Urinary bladder (tissue), 4 donors: Measurements from ENCODE around the gene NABP1. TPM values are rescaled to one million over a fixed set of nuclear protein-coding genes. Genes with fewer than 3 reads are reported as not detected.
"Not testable (repeated sequence)": the region's sequence is repeated elsewhere in the genome, so short reads cannot be mapped to it uniquely, and the experiment has no call there.

Experiments
- DNase-seq: peaks from one replicate; pipeline ENCODE4 v3.0.0-alpha.2; 2015; ENCODE audit errors: extremely low spot score
- H3K27ac ChIP-seq: one replicate; pipeline ENCODE4 v1.5.1; 2013; ENCODE audit warnings: low read depth, mild to moderate bottlenecking, moderate library complexity
- H3K36me3 ChIP-seq: one replicate; pipeline ENCODE4 v1.6.1; 2013; ENCODE audit warnings: mild to moderate bottlenecking, moderate library complexity; ENCODE audit not compliant: insufficient read depth
- H3K4me1 ChIP-seq: one replicate; pipeline ENCODE4 v1.6.1; 2013; ENCODE audit warnings: mild to moderate bottlenecking, moderate library complexity; ENCODE audit not compliant: insufficient read depth
- H3K4me3 ChIP-seq: one replicate; pipeline ENCODE4 v1.5.1; 2013; ENCODE audit warnings: low read depth, low read length
- WGBS: extraction: QIAGEN DNeasy Blood & Tissue Kit; methylation state at CpG from one replicate; pipeline ENCODE4 v1.1.7; 2013; 5-methylcytosine and 5-hydroxymethylcytosine counted together
- polyA plus RNA-seq: library from polyadenylated mRNA; stranded (reverse); fragments of 200-250 nt; gene quantifications from one replicate; pipeline ENCODE4 v1.2.3, GENCODE V29; 2013
- total RNA-seq: library from RNA; depleted of rRNA; stranded (reverse); fragments of >200 nt; gene quantifications from one replicate; pipeline ENCODE4 v1.2.3, GENCODE V29; 2014
- donor health status: healthy with polysubstance abuse.
- donor health status: healthy.

The NABP1 gene
- total and polyA plus RNA-seq, 2 donors, result 10.8 to 30.2 TPM

GRCh38 chr2:191641609-191642008 lies 36.3 kb upstream of the NABP1 start:
- Histone ChIP-seq H3K4me3 (no peak overlapping the region), H3K36me3 (no peaks in the 10 kb centered on the region), H3K27ac (no peak overlapping the region), H3K4me1 (no peaks in the 10 kb centered on the region)
- DNase-seq, result no peak
- WGBS, result 89% methylated on average over 1 of the region's 1 CpG

GRCh38 chr2:191642541-191642940 lies 35.4 kb upstream of the NABP1 start:
- WGBS, result 74% methylated on average over 2 of the region's 2 CpGs
- DNase-seq, result no peak
- H3K36me3 ChIP-seq, result no peaks in the 10 kb centered on the region

GRCh38 chr2:191643429-191643828 lies 34.5 kb upstream of the NABP1 start:
- WGBS, result 67% methylated on average over 5 of the region's 5 CpGs
- H3K27ac ChIP-seq, result no peak overlapping the region
- H3K4me3 ChIP-seq, result no peak overlapping the region
- no peak for DNase-seq
- no peaks in the 10 kb centered on the region for H3K4me1 ChIP-seq
- no peaks in the 10 kb centered on the region for H3K36me3 ChIP-seq

More at GRCh38 chr2:191642541-191642940, 35.4 kb upstream of the NABP1 start:
- no peak overlapping the region for H3K27ac ChIP-seq
- no peak overlapping the region for H3K4me3 ChIP-seq
- no peaks in the 10 kb centered on the region for H3K4me1 ChIP-seq

- H3K27ac ChIP-seq, H3K36me3 ChIP-seq, H3K4me3 ChIP-seq, H3K4me1 ChIP-seq, DNase-seq: not testable (repeated sequence)
- WGBS, result 74% methylated on average over 4 of the region's 4 CpGs
Observed at GRCh38 chr2:191644613-191645012, 33.3 kb upstream of the NABP1 start.

GRCh38 chr2:191645032-191645431 lies 32.9 kb upstream of the NABP1 start:
- 92% methylated on average over 1 of the region's 1 CpG for WGBS
- H3K4me1 ChIP-seq, result no peaks in the 10 kb centered on the region
- no peak overlapping the region for H3K4me3 ChIP-seq
- no peaks in the 10 kb centered on the region for H3K36me3 ChIP-seq
- DNase-seq, result no peak
- H3K27ac ChIP-seq, result no peak overlapping the region

- no peak for DNase-seq
- Histone ChIP-seq H3K4me1 (no peaks in the 10 kb centered on the region), H3K36me3 (no peaks in the 10 kb centered on the region), H3K27ac (no peak overlapping the region), H3K4me3 (no peak overlapping the region)
- 45% methylated on average over 2 of the region's 2 CpGs for WGBS
Observed at GRCh38 chr2:191645434-191646162, 32.3 kb upstream of the NABP1 start.

- no peak overlapping the region for H3K4me3 ChIP-seq
- no peaks in the 10 kb centered on the region for H3K4me1 ChIP-seq
- H3K27ac ChIP-seq, result no peak overlapping the region
- no peaks in the 10 kb centered on the region for H3K36me3 ChIP-seq
- 81% methylated on average over 6 of the region's 6 CpGs for WGBS
- DNase-seq, result no peak
Observed at GRCh38 chr2:191646163-191646902, 31.6 kb upstream of the NABP1 start.

- H3K4me3 ChIP-seq, result no peak overlapping the region
- H3K27ac ChIP-seq, result no peak overlapping the region
- H3K36me3 ChIP-seq, result no peaks in the 10 kb centered on the region
- no peak for DNase-seq
- H3K4me1 ChIP-seq, result no peaks in the 10 kb centered on the region
- 79% methylated on average over 2 of the region's 2 CpGs for WGBS
Observed at GRCh38 chr2:191649519-191649918, 28.4 kb upstream of the NABP1 start.

- H3K4me3 ChIP-seq, result no peak overlapping the region
- no peaks in the 10 kb centered on the region for H3K4me1 ChIP-seq
- DNase-seq, result no peak
- no peak overlapping the region for H3K27ac ChIP-seq
- no peaks in the 10 kb centered on the region for H3K36me3 ChIP-seq
- 73% methylated on average over 3 of the region's 3 CpGs for WGBS
Observed at GRCh38 chr2:191650896-191651773, 26.8 kb upstream of the NABP1 start.

- 93% methylated on average over 5 of the region's 5 CpGs for whole genome bisulfite sequencing
- no peak for DNase-seq
Observed at GRCh38 chr2:191653667-191654391, 24.1 kb upstream of the NABP1 start.

GRCh38 chr2:191656391-191656790 lies 21.5 kb upstream of the NABP1 start:
- no peak overlapping the region for H3K4me3 ChIP-seq
- H3K27ac ChIP-seq, result no peak overlapping the region
- H3K4me1 ChIP-seq, result no peaks in the 10 kb centered on the region
- no peak for DNase-seq
- H3K36me3 ChIP-seq, result no peaks in the 10 kb centered on the region

More at GRCh38 chr2:191653667-191654391, 24.1 kb upstream of the NABP1 start:
- Histone ChIP-seq H3K4me3 (no peak overlapping the region), H3K36me3 (no peaks in the 10 kb centered on the region), H3K4me1 (no peaks in the 10 kb centered on the region), H3K27ac (no peak overlapping the region)

GRCh38 chr2:191656792-191657191 lies 21.1 kb upstream of the NABP1 start:
- Histone ChIP-seq H3K27ac (no peak overlapping the region), H3K4me3 (no peak overlapping the region), H3K36me3 (no peaks in the 10 kb centered on the region), H3K4me1 (no peaks in the 10 kb centered on the region)
- no peak for DNase-seq

- no peak overlapping the region for H3K27ac ChIP-seq
- H3K4me3 ChIP-seq, result no peak overlapping the region
- H3K4me1 ChIP-seq, result no peaks in the 10 kb centered on the region
- H3K36me3 ChIP-seq, result no peaks in the 10 kb centered on the region
- no peak for DNase-seq
Observed at GRCh38 chr2:191657977-191658376, 20.0 kb upstream of the NABP1 start.
